ENCODE data around the gene TMCC1. TPM values are rescaled to one million over a fixed set of nuclear protein-coding genes. Genes with fewer than 3 reads are reported as not detected.
"Not testable (repeated sequence)": the region's sequence is repeated elsewhere in the genome, so short reads cannot be mapped to it uniquely, and the experiment has no call there.

Gene TMCC1
- total RNA-seq, 1 donor from 2014 or later = 29.1 TPM

GRCh38 chr3:129795186-129796010 lies 98.1 kb downstream of the TMCC1 start:
- intact Hi-C loops (cut with DNase I) = no loop called here
- ATAC-seq (no peak), DNase-seq (ENCODE audit: missing footprints) (no peak)

GRCh38 chr3:129794311-129795185 lies 99.0 kb downstream of the TMCC1 start:
- intact Hi-C loops (cut with DNase I) = no loop called here
- DNase-seq (ENCODE audit: missing footprints) = peak; percentile 61
- peak; percentile 57 for ATAC-seq

- intact Hi-C loops (cut with DNase I) = no loop called here
- DNase-seq (ENCODE audit: missing footprints) (peak; percentile 62), ATAC-seq (peak; percentile 31)
These were observed 99.6 kb downstream of the TMCC1 start for GRCh38 chr3:129793942-129794310.

- DNase-seq (ENCODE audit: missing footprints) (no peak), ATAC-seq (no peak)
- intact Hi-C loops (cut with DNase I) = no loop called here
These were observed 100.2 kb downstream of the TMCC1 start for GRCh38 chr3:129793319-129793718.

GRCh38 chr3:129783470-129783869 lies 110.0 kb downstream of the TMCC1 start:
- ATAC-seq (no peak), DNase-seq (ENCODE audit: missing footprints) (no peak)
- intact Hi-C loops (cut with DNase I) = no loop called here

GRCh38 chr3:129778871-129779270 lies 114.6 kb downstream of the TMCC1 start:
- intact Hi-C loops (cut with DNase I) = no loop called here
- ATAC-seq = no peak
- no peak for DNase-seq (ENCODE audit: missing footprints)

- ATAC-seq (no peak), DNase-seq (ENCODE audit: missing footprints) (no peak)
- intact Hi-C loops (cut with DNase I) = no loop called here
These were observed 115.7 kb downstream of the TMCC1 start for GRCh38 chr3:129777806-129778205.

- ATAC-seq = no peak
- intact Hi-C loops (cut with DNase I) = no loop called here
- DNase-seq (ENCODE audit: missing footprints) = no peak
These were observed 117.6 kb downstream of the TMCC1 start for GRCh38 chr3:129775870-129776269.

GRCh38 chr3:129773691-129774663 lies 119.5 kb downstream of the TMCC1 start:
- no peak for DNase-seq (ENCODE audit: missing footprints)
- intact Hi-C loops (cut with DNase I) = no loop called here
- ATAC-seq = no peak

GRCh38 chr3:129770604-129771003 lies 122.9 kb downstream of the TMCC1 start:
- intact Hi-C loops (cut with DNase I) = no loop called here
- DNase-seq (ENCODE audit: missing footprints) = no peak
- no peak for ATAC-seq

GRCh38 chr3:129769616-129770015 lies 123.9 kb downstream of the TMCC1 start:
- ATAC-seq = no peak
- intact Hi-C loops (cut with DNase I) = no loop called here

GRCh38 chr3:129768728-129769127 lies 124.8 kb downstream of the TMCC1 start:
- intact Hi-C loops (cut with DNase I) = no loop called here
- DNase-seq (ENCODE audit: missing footprints) (no peak), ATAC-seq (no peak)

More at GRCh38 chr3:129769616-129770015, 123.9 kb downstream of the TMCC1 start:
- DNase-seq (ENCODE audit: missing footprints) = no peak

GRCh38 chr3:129766135-129766534 lies 127.4 kb downstream of the TMCC1 start:
- DNase-seq (ENCODE audit: missing footprints) (no peak), ATAC-seq (no peak)
- intact Hi-C loops (cut with DNase I) = no loop called here

- no peak for ATAC-seq
- intact Hi-C loops (cut with DNase I) = no loop called here
These were observed 129.4 kb downstream of the TMCC1 start for GRCh38 chr3:129764090-129764489.

GRCh38 chr3:129758785-129759320 lies 134.7 kb downstream of the TMCC1 start:
- no peak for ATAC-seq
- intact Hi-C loops (cut with DNase I) = no loop called here
- no peak for DNase-seq (ENCODE audit: missing footprints)

More at GRCh38 chr3:129764090-129764489, 129.4 kb downstream of the TMCC1 start:
- no peak for DNase-seq (ENCODE audit: missing footprints)

- intact Hi-C loops (cut with DNase I) = no loop called here
- DNase-seq (ENCODE audit: missing footprints) (no peak), ATAC-seq (no peak)
These were observed 135.2 kb downstream of the TMCC1 start for GRCh38 chr3:129758306-129758705.

- ATAC-seq (no peak), DNase-seq (ENCODE audit: missing footprints) (no peak)
- intact Hi-C loops (cut with DNase I) = no loop called here
These were observed 136.6 kb downstream of the TMCC1 start for GRCh38 chr3:129756871-129757270.

- DNase-seq (ENCODE audit: missing footprints); intact Hi-C loops (cut with DNase I); ATAC-seq: not testable (repeated sequence)
These were observed 142.4 kb downstream of the TMCC1 start for GRCh38 chr3:129751105-129751504.
